GM12878 (cell line): ENCODE data around the gene COX6A1. TPM values are rescaled to one million over a fixed set of nuclear protein-coding genes. Genes with fewer than 3 reads are reported as not detected.

Source experiments
- EZH2 ChIP-seq: IDR thresholded peaks from 2 replicates; pipeline ENCODE4 v1.6.1; 2012; ENCODE audit warnings: low read depth, mild to moderate bottlenecking, control low read depth, inconsistent platforms, low read length, borderline replicate concordance; ENCODE audit not compliant: control insufficient read depth
- IKZF1 ChIP-seq: fragments of 450-650 bp; conservative IDR thresholded peaks from 2 replicates; pipeline ENCODE4 v1.6.1; 2017; ENCODE audit warnings: antibody characterized with exemption, mild to moderate bottlenecking
- KLF5 ChIP-seq: fragments of 450-650 bp; IDR thresholded peaks from 2 replicates; pipeline ENCODE4 v1.6.1; 2014; ENCODE audit warnings: mild to moderate bottlenecking; ENCODE audit not compliant: partially characterized antibody
- MEF2A ChIP-seq: IDR thresholded peaks from 2 replicates; pipeline ENCODE4 v1.6.1; 2011; ENCODE audit warnings: low read depth, mild to moderate bottlenecking, low read length, moderate library complexity; ENCODE audit not compliant: insufficient read depth
- NFXL1 ChIP-seq: fragments of 450-650 bp; IDR thresholded peaks from 2 replicates; pipeline ENCODE4 v1.6.1; 2017; ENCODE audit warnings: antibody characterized with exemption, mild to moderate bottlenecking, borderline replicate concordance
- NR2F1 ChIP-seq: fragments of 450-650 bp; conservative IDR thresholded peaks from 2 replicates; pipeline ENCODE4 v1.6.1; 2017; ENCODE audit warnings: mild to moderate bottlenecking
- POLR2AphosphoS2 ChIP-seq: IDR thresholded peaks from 2 replicates; pipeline ENCODE4 v1.6.1; 2011; ENCODE audit warnings: low read depth, mild to moderate bottlenecking, low read length, improper control_type of control experiment, moderate library complexity
- RELA ChIP-seq: fragments of 450-650 bp; IDR thresholded peaks from 2 replicates; pipeline ENCODE4 v1.8.0; 2014; ENCODE audit warnings: borderline replicate concordance; ENCODE audit not compliant: partially characterized antibody
- SMAD1 ChIP-seq: fragments of 450-650 bp; IDR thresholded peaks from 2 replicates; pipeline ENCODE4 v1.6.1; 2018; ENCODE audit warnings: mild to moderate bottlenecking, low read depth; ENCODE audit not compliant: partially characterized antibody
- TARDBP ChIP-seq: IDR thresholded peaks from 2 replicates; pipeline ENCODE4 v1.6.1; 2016; ENCODE audit warnings: borderline replicate concordance
- YY1 ChIP-seq: IDR thresholded peaks from 2 replicates; pipeline ENCODE4 v1.6.1; 2011; ENCODE audit warnings: low read depth, mild to moderate bottlenecking, low read length
- ZNF592 ChIP-seq: fragments of 450-650 bp; IDR thresholded peaks from 2 replicates; pipeline ENCODE4 v1.6.1; 2017; ENCODE audit warnings: mild to moderate bottlenecking, moderate library complexity
- ZSCAN29 ChIP-seq: fragments of 450-650 bp; IDR thresholded peaks from 2 replicates; pipeline ENCODE4 v1.6.1; 2017; ENCODE audit warnings: mild to moderate bottlenecking, moderate library complexity
- polyA plus RNA-seq, 11 experiments: library from polyadenylated mRNA; depleted of rRNA in 4 of 11; unstranded in 6 of 11; stranded (reverse) in 5 of 11; fragments of >200 nt; fragmentation: Nextera tagmentation in 4 of 11; fragmentation: Illumina TruSeq in 1 of 11; extraction: Ambion mirVana in 4 of 11; extraction: Trizol in 1 of 11; gene quantifications; 1 replicate in 1 of 11; 2 replicates in 10 of 11; pipeline versions ENCODE4 v1.2.1 to v1.2.3, GENCODE V29; 2011 to 2016; ENCODE audit warnings: inconsistent platforms in 2 of 11, missing spikeins in 2 of 11, low read depth in 1 of 11
- total RNA-seq, 4 experiments: library from RNA; depleted of rRNA in 3 of 4; stranded (reverse); fragments of >200 nt in 3 of 4; fragmentation: Illumina TruSeq in 1 of 4; extraction: Trizol in 1 of 4; gene quantifications; 2 replicates each; pipeline versions ENCODE4 v1.2.1 to v1.2.3, GENCODE V29; 2013 to 2021
- TF ChIP-seq, protein P1 (sequence below): fragments of 450-650 bp; IDR thresholded peaks from 2 replicates; pipeline ENCODE4 v1.6.1; 2017; ENCODE audit warnings: borderline replicate concordance
- TF ChIP-seq, protein P2 (sequence below): fragments of 450-650 bp; conservative IDR thresholded peaks from 2 replicates; pipeline ENCODE4 v1.6.1; 2017; ENCODE audit warnings: mild to moderate bottlenecking, moderate library complexity
- TF ChIP-seq, protein P3 (sequence below): fragments of 450-650 bp; IDR thresholded peaks from 2 replicates; pipeline ENCODE4 v1.6.1; 2017; ENCODE audit warnings: antibody characterized with exemption, mild to moderate bottlenecking, moderate library complexity

Gene COX6A1
- total and polyA plus RNA-seq, 10 of the 15 experiments (the other 5 are each of a cell fraction or from before 2014, with no cell fraction given) = 408 to 2,723 (median 1,019) TPM

- TF ChIP-seq EZH2 = no peak
- 0 out of 2 replicates have a peak, but pooled peaks have one; percentile 10 for TF ChIP-seq ZNF592
- peak; percentile 83 for TF ChIP-seq KLF5
- TF ChIP-seq MEF2A = 0 out of 2 replicates have a peak, but pooled peaks have one; percentile 18
- peak; percentile 89 for TF ChIP-seq RELA
- TF ChIP-seq NR2F1 = peak; percentile 87
- TF ChIP-seq, protein P1, sequence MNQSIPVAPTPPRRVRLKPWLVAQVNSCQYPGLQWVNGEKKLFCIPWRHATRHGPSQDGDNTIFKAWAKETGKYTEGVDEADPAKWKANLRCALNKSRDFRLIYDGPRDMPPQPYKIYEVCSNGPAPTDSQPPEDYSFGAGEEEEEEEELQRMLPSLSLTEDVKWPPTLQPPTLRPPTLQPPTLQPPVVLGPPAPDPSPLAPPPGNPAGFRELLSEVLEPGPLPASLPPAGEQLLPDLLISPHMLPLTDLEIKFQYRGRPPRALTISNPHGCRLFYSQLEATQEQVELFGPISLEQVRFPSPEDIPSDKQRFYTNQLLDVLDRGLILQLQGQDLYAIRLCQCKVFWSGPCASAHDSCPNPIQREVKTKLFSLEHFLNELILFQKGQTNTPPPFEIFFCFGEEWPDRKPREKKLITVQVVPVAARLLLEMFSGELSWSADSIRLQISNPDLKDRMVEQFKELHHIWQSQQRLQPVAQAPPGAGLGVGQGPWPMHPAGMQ = no peak
- TF ChIP-seq TARDBP = 0 out of 2 replicates have a peak, but pooled peaks have one; percentile 45
- no peak for TF ChIP-seq SMAD1
- TF ChIP-seq YY1 = peak; percentile 60
- 0 out of 2 replicates have a peak, but pooled peaks have one; percentile 67 for TF ChIP-seq POLR2AphosphoS2
- TF ChIP-seq, protein P2, sequence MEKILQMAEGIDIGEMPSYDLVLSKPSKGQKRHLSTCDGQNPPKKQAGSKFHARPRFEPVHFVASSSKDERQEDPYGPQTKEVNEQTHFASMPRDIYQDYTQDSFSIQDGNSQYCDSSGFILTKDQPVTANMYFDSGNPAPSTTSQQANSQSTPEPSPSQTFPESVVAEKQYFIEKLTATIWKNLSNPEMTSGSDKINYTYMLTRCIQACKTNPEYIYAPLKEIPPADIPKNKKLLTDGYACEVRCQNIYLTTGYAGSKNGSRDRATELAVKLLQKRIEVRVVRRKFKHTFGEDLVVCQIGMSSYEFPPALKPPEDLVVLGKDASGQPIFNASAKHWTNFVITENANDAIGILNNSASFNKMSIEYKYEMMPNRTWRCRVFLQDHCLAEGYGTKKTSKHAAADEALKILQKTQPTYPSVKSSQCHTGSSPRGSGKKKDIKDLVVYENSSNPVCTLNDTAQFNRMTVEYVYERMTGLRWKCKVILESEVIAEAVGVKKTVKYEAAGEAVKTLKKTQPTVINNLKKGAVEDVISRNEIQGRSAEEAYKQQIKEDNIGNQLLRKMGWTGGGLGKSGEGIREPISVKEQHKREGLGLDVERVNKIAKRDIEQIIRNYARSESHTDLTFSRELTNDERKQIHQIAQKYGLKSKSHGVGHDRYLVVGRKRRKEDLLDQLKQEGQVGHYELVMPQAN = peak; percentile 86
- TF ChIP-seq ZSCAN29 = peak; percentile 62; the same call in 1 of the 2 replicates
- peak; percentile 75 for TF ChIP-seq IKZF1
- no peak for TF ChIP-seq NFXL1
- TF ChIP-seq, protein P3, sequence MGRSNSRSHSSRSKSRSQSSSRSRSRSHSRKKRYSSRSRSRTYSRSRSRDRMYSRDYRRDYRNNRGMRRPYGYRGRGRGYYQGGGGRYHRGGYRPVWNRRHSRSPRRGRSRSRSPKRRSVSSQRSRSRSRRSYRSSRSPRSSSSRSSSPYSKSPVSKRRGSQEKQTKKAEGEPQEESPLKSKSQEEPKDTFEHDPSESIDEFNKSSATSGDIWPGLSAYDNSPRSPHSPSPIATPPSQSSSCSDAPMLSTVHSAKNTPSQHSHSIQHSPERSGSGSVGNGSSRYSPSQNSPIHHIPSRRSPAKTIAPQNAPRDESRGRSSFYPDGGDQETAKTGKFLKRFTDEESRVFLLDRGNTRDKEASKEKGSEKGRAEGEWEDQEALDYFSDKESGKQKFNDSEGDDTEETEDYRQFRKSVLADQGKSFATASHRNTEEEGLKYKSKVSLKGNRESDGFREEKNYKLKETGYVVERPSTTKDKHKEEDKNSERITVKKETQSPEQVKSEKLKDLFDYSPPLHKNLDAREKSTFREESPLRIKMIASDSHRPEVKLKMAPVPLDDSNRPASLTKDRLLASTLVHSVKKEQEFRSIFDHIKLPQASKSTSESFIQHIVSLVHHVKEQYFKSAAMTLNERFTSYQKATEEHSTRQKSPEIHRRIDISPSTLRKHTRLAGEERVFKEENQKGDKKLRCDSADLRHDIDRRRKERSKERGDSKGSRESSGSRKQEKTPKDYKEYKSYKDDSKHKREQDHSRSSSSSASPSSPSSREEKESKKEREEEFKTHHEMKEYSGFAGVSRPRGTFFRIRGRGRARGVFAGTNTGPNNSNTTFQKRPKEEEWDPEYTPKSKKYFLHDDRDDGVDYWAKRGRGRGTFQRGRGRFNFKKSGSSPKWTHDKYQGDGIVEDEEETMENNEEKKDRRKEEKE = peak; percentile 74; the same call in 1 of the 2 replicates
These were observed 31.7 kb downstream of the COX6A1 start, which contains the start of gene SRSF9 (continued) for GRCh38 chr12:120469450-120470149.
